IPS DF 6.9 (cell line): ENCODE measurements around the gene PRRX2.
"Not testable (repeated sequence)": the region's sequence is repeated elsewhere in the genome, so short reads cannot be mapped to it uniquely, and the experiment has no call there.

Source experiments
- DNase-seq: peaks from one replicate; pipeline ENCODE4 v3.0.0-alpha.2; 2013; ENCODE audit warnings: low read depth, low spot score
- H3K27ac ChIP-seq: one replicate; pipeline ENCODE4 v1.5.1; 2013; ENCODE audit warnings: low read length, control low read depth
- H3K27me3 ChIP-seq: 2 replicates; pipeline ENCODE4 v1.6.1; 2013; ENCODE audit warnings: mild to moderate bottlenecking, low read length; ENCODE audit not compliant: control insufficient read depth, insufficient read depth
- H3K36me3 ChIP-seq: 2 replicates; pipeline ENCODE4 v1.6.1; 2013; ENCODE audit warnings: low read length; ENCODE audit not compliant: control insufficient read depth, insufficient read depth
- H3K4me1 ChIP-seq: 2 replicates; pipeline ENCODE4 v1.6.1; 2013; ENCODE audit warnings: low read length; ENCODE audit not compliant: control insufficient read depth, insufficient read depth
- H3K4me3 ChIP-seq: 2 replicates; pipeline ENCODE4 v1.5.1; 2013; ENCODE audit warnings: mild to moderate bottlenecking, low read length
- H3K9me3 ChIP-seq: 2 replicates; pipeline ENCODE4 v1.6.1; 2013; ENCODE audit warnings: low read length, inconsistent platforms; ENCODE audit not compliant: control insufficient read depth, insufficient read depth
- WGBS: extraction: QIAGEN DNeasy Blood & Tissue Kit; methylation state at CpG from one replicate; pipeline ENCODE4 v1.1.7; 2013; ENCODE audit warnings: mixed read lengths, missing lambda C conversion rate; ENCODE audit not compliant: insufficient read length, insufficient coverage; 5-methylcytosine and 5-hydroxymethylcytosine counted together

PRRX2 gene

GRCh38 chr9:129756191-129756590, 90.7 kb downstream of the PRRX2 start:
- Histone ChIP-seq H3K27ac (no peak overlapping the region), H3K4me3 (no peak overlapping the region), H3K9me3 (no peaks in the 10 kb centered on the region), H3K36me3 (no peaks in the 10 kb centered on the region), H3K4me1 (peaks cover 2% of the 10 kb centered on the region; the same call in 1 of the 2 replicates), H3K27me3 (no peaks in the 10 kb centered on the region)
- no CpG with 5 or more reads among the region's 6 CpGs for WGBS
- no peak for DNase-seq

DNA sequence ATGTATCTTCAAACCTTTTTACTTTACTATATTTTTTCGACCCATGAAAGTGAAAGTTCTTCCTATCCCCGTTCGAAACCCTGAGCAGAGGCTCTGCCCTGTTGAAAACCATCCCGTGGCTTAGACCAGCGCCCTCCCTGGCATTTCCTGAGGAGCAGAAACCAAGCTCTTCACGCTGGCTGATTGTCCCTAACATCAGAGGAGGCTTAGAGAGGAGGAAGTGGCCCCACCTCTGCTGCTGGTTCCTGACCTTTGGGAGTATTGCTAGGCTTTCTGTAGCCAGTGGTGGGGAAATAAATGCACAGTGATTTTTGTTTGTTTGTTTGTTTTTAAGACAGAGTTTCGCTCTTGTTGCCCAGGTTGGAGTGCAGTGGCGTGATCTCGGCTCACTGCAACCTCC, 91.6 kb downstream of the PRRX2 start:
- Histone ChIP-seq H3K36me3 (no peaks in the 10 kb centered on the region), H3K4me3 (no peak overlapping the region), H3K4me1 (peaks cover 2% of the 10 kb centered on the region; the same call in 1 of the 2 replicates), H3K27ac (no peak overlapping the region), H3K27me3 (no peaks in the 10 kb centered on the region), H3K9me3 (no peaks in the 10 kb centered on the region)
- no CpG with 5 or more reads among the region's 9 CpGs for WGBS
- no peak for DNase-seq

DNA sequence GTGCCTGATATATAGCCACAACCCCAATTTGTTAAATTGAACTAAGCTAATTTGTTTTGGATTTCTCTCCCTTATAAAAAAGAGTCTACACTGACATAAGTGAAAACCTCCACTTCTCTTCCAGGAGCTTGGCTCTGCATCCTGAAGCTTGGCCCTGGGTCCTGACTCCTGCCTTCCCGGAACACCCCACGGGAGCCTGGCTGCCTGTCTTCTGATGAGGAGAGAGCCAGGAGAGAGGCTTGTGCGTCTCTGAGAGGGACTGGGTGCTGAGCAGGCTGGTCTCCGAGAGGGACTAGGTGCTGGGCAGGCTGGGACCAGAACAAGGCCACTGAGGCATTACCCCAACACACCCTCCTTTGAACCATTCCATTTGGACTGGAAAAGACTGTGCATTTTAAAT, 93.9 kb downstream of the PRRX2 start:
- WGBS = no CpG with 5 or more reads among the region's 4 CpGs
- H3K9me3 ChIP-seq = no peaks in the 10 kb centered on the region
- no peak for DNase-seq
- H3K4me1 ChIP-seq = no peaks in the 10 kb centered on the region
- H3K4me3 ChIP-seq = no peak overlapping the region
- H3K36me3 ChIP-seq = no peaks in the 10 kb centered on the region
- H3K27ac ChIP-seq = no peak overlapping the region
- H3K27me3 ChIP-seq = no peaks in the 10 kb centered on the region

GRCh38 chr9:129759804-129760502, 94.5 kb downstream of the PRRX2 start:
- Histone ChIP-seq H3K27me3 (no peaks in the 10 kb centered on the region), H3K9me3 (no peaks in the 10 kb centered on the region), H3K4me3 (no peak overlapping the region), H3K36me3 (no peaks in the 10 kb centered on the region), H3K4me1 (no peaks in the 10 kb centered on the region), H3K27ac (no peak overlapping the region)
- no peak for DNase-seq
- WGBS = no CpG with 5 or more reads among the region's 13 CpGs

DNA sequence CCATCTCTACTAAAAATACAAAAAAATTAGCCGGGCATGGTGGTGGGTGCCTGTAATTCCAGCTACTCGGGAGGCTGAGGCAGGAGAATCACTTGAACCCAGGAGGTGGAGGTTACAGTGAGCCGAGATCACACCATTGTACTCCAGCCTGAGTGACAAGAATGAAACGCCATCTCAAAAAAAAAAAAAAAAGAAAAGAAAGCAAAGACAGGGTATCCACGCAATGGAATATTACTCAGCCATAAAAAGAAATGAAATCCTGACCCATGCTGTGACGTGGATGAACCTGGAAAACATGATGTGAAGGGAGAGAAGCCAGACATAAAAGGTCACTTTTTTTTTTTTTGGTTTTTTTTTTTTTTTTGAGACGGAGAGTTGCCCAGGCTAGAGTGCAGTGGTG, 95.3 kb downstream of the PRRX2 start:
- not testable (repeated sequence) for H3K4me1 ChIP-seq, DNase-seq, H3K27ac ChIP-seq, H3K36me3 ChIP-seq, H3K9me3 ChIP-seq, H3K4me3 ChIP-seq, H3K27me3 ChIP-seq
- WGBS = no CpG with 5 or more reads among the region's 7 CpGs

DNA sequence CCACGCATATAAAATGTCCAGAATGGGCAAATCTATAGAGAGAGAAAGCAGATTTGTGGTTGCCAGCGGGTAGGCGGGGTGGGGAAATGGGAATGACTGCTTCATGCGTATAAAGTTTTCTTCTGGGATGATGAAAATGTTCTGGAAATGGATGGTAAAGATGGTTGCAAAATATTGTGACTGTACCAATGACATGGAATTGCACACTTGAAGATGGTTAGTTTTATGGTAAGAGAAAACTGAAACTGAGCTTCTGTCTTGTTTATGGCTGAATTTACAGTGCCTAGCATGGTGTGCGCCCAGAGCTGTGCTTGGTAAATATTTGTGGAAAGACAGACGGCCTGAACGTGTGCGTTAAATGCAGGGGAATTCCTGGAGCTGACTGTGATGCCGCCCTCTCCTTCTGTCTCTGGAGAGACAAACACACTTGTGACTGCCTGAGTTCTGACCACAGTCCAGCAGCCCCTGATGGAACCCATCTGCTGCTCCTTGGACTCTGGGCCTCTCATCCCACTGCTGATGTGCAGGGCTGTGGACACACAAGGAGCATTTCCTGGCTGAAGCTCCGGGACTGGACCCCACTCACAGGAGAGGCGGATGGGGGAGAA, 96.0 kb downstream of the PRRX2 start:
- DNase-seq = no peak
- H3K36me3 ChIP-seq = no peaks in the 10 kb centered on the region
- H3K4me1 ChIP-seq = no peaks in the 10 kb centered on the region
- H3K27me3 ChIP-seq = no peaks in the 10 kb centered on the region
- H3K9me3 ChIP-seq = no peaks in the 10 kb centered on the region
- WGBS = no CpG with 5 or more reads among the region's 11 CpGs
- H3K27ac ChIP-seq = no peak overlapping the region
- no peak overlapping the region for H3K4me3 ChIP-seq

DNA sequence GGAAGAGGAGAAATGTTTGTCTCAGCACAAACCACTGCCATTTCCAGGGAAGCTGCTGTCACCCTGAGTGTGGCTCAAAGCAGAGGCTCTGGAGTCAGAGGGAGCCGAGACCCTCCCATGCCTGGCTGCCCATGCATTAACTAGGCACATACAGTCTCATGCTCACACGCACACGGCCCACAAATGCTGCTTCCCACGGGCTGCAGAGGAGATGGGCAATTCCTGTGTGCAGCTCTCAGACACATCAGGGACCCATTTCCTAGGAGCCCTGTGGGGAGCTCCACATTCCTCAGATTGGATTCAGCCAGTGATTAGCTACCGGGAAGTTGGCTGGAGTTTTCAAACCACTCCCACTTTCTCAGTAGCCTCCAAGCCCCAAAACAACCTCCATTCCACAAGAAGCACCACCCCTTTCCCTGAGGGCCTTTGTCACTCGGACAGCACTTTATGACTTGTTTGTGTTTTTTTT, 96.5 kb downstream of the PRRX2 start:
- no peak overlapping the region for H3K27ac ChIP-seq
- no peak for DNase-seq
- WGBS = no CpG with 5 or more reads among the region's 6 CpGs
- H3K4me1 ChIP-seq = no peaks in the 10 kb centered on the region
- H3K9me3 ChIP-seq = no peaks in the 10 kb centered on the region
- H3K36me3 ChIP-seq = no peaks in the 10 kb centered on the region
- H3K27me3 ChIP-seq = no peaks in the 10 kb centered on the region
- H3K4me3 ChIP-seq = no peak overlapping the region

DNA sequence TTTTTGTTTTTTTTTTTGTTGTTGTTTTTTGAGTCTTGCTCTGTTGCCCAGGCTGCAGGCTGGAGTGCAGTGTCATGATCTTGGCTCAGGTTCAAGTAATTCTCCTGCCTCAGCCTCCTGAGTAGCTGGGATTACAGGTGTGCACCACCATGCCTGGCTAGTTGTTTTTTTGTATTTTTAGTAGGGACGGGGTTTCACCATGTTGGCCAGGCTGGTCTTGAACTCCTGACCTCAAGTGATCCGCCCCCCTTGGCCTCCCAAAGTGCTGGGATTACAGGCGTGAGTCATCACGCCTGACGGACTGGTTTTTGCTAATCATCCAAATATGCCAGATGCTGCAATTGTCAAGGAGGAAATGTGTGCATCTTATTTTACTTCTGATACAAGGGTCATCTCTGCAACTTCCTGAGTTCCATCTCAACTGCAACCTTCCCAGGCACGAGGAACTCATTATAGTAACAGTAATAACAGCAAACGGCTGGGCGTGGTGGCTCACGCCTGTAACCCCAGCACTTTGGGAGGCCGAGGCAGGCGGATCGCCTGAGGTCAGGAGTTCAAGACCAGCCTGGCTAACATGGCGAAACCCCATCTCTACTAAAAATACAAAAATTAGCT, 97.0 kb downstream of the PRRX2 start:
- not testable (repeated sequence) for H3K4me1 ChIP-seq, H3K4me3 ChIP-seq, H3K9me3 ChIP-seq, DNase-seq, H3K27ac ChIP-seq, H3K27me3 ChIP-seq, H3K36me3 ChIP-seq
- no CpG with 5 or more reads among the region's 13 CpGs for WGBS

GRCh38 chr9:129762985-129763926, 97.8 kb downstream of the PRRX2 start:
- Histone ChIP-seq H3K27me3 (no peaks in the 10 kb centered on the region), H3K9me3 (no peaks in the 10 kb centered on the region), H3K4me1 (no peaks in the 10 kb centered on the region), H3K27ac (no peak overlapping the region), H3K4me3 (no peak overlapping the region), H3K36me3 (no peaks in the 10 kb centered on the region)
- no CpG with 5 or more reads among the region's 13 CpGs for WGBS
- no peak for DNase-seq

DNA sequence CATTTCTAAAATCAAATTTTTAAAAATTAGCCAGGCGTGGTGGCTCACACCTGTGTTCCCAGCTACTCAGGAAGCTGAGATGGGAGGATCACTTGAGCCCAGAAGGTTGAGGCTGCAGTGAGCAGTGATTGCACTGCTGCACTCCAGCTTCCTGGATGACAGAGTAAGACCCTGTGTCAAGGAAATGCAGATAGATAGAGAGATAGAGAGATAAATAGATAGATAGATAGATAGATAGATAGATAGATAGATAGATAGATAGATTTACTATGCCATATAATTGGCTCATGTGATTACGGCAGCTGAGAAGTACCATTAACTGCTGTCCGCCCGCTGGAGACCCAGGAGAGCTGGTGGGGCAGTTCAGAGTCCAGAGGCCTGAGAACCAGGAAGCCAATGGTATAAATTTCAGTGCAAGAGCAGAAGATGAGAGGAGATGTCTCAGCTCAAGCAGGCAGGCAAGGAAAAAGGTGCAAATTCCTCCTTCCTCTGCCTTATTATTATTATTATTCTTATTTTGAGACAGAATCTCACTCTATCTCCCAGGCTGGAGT, 100.4 kb downstream of the PRRX2 start:
- Histone ChIP-seq H3K27me3 (no peaks in the 10 kb centered on the region), H3K4me3 (no peak overlapping the region), H3K4me1 (no peaks in the 10 kb centered on the region), H3K27ac (no peak overlapping the region), H3K9me3 (no peaks in the 10 kb centered on the region), H3K36me3 (no peaks in the 10 kb centered on the region)
- WGBS = no CpG with 5 or more reads among the region's 4 CpGs
- no peak for DNase-seq
